ENCODE results near the gene ELOB.

The ELOB gene

DNA sequence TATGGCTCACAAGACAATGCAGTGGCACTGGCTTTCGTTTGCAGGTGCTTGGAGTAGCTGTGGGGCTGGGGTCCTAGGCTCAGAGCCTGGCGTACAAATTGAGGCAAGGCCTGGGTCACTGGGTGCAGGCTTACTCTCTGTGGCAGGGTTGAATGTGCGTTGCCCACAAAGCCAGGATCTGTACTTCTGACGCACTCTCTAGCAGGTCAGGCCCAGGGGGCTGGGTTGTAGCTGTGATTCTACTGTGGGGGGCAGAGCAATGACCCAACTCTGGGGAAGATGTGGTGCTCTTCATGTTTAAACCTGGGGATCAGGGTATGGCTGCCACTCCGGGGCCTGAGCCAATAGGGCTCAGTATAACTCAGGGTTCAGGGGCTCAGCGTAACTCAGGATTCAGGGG lies 33.6 kb upstream of the ELOB start:
- DNase-seq (ENCODE audit: low spot score), result no peak

DNA sequence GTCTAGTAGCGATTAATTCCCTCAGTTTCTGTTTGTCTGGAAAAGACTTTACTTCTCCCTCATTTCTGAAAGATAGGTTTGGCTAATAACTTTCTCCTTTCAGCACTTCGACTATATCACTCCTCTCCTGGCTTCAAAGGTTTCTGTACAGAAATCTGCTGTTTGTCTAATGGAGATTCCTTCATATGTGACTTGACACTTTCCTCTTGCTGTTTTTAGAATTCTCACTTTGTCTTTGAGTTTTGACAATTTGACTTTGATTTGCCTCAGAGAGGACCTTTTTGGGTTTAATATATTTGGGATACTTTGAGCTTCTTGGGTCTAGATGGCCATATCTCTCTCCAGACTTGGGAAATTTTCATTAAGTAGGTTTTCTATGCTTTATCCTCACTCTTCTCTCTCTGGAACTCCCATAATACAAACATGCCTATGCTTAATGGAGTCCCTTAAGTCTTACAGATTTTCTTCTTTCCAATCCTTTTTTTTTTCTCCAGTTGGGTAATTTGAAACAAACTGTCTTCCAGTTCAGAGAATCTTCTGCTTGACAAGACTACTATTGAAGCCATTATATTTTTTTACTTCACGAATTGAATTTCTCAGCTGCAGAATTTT lies 32.2 kb upstream of the ELOB start:
- DNase-seq (ENCODE audit: low spot score), result no peak

DNA sequence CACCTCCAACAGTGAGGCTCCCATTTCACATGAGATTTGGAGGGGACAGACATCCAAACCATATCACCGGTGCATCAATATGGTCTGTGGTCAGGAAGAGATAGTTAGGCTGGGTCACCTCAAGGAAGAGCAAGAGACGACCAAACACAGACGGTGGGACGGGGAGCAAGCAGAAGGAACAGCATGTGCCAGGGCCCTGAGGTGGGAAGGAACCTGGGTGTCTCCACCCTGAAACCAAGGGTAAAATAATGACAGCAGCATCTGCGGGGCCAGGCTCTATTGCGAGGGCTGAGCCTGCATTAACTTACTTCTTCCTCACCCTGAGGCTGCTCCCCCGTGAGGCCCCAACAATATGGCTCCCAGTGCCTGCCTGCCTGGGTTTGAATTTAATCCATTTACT lies 31.1 kb upstream of the ELOB start:
- no peak for DNase-seq (ENCODE audit: low spot score)

- DNase-seq (ENCODE audit: low spot score), result no peak
Observed at GRCh38 chr16:2806286-2806685, 29.2 kb upstream of the ELOB start.

- DNase-seq (ENCODE audit: low spot score), result no peak
Observed at GRCh38 chr16:2804728-2805127, 27.6 kb upstream of the ELOB start.

- DNase-seq (ENCODE audit: low spot score), result no peak
Observed at GRCh38 chr16:2803545-2804195, 26.6 kb upstream of the ELOB start.

GRCh38 chr16:2799859-2800226 lies 22.8 kb upstream of the ELOB start:
- DNase-seq (ENCODE audit: low spot score), result no peak

GRCh38 chr16:2799205-2799858 lies 22.3 kb upstream of the ELOB start:
- no peak for DNase-seq (ENCODE audit: low spot score)

DNA sequence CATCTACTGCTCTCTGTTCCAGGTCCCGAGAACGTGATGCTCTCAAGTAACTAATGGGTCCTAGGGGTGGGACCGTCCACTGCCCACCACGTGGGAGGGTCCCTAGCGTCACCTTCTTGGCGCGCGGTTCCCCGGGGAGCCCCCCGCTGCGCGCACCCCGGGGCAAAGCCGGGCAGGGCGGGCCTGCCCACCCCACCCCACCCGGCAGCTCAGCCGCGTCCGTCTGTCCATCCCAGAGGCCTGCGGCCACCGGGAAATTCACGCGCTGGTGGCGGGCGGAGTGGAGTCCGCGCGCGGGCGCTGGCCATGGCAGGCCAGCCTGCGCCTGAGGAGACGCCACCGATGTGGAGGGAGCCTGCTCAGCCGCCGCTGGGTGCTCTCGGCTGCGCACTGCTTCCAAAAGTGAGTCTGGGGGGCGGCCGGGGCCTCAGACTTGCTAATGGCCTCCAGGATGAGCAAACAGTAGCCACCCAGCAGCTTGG lies 21.7 kb upstream of the ELOB start:
- DNase-seq (ENCODE audit: low spot score), result no peak

GRCh38 chr16:2795395-2796143 lies 18.5 kb upstream of the ELOB start:
- DNase-seq (ENCODE audit: low spot score), result no peak

DNA sequence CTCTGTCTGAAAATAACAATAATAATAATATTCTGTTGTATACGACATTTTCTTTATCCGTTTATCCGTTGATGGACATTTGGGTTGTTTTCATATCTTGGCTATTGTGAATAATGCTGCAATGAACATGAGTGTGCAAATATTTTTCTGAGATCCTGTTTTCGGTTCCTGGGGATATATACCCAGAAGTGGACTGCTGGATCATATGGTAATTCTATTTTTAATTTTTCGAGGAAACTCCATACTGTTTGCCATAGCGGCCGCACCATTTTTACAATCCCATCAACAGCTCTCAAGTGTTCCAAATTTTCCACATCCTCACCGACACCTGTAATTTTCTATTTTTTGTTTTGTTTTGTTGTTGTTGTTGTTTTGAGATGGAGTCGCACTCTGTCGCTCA lies 15.9 kb upstream of the ELOB start:
- no peak for DNase-seq (ENCODE audit: low spot score)

- no peak for DNase-seq (ENCODE audit: low spot score)
Observed at GRCh38 chr16:2791174-2791573, 14.1 kb upstream of the ELOB start.

- no peak for DNase-seq (ENCODE audit: low spot score)
Observed at GRCh38 chr16:2790631-2791030, 13.6 kb upstream of the ELOB start.

DNA sequence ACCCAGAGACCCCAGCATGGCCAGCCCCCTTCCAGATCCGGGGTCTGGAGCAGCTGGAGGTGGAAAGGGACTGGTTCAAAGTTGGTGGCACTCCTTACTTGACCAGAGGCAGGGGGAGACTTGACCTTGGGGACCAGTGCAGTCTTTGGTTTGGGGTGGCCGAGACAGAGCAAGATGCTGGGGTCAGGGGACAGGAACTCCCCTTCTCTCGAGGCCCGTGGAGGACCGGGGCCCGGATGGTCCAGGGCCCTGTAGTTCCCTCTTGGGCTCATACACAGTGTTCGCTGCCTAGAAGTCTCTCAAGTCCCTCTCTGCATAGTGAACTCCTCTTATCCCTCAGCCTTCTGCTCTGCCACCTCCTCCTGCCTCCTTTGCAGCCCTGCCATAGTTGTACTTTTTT lies 10.9 kb upstream of the ELOB start:
- DNase-seq (ENCODE audit: low spot score), result no peak

GRCh38 chr16:2787406-2787805 lies 10.3 kb upstream of the ELOB start, which contains the start of gene PRSS33:
Gene PRSS33, minus strand, starts transcription at chr16:2787560. Its CDS starts 1,013 bp downstream, at chr16:2786547.
- DNase-seq (ENCODE audit: low spot score), result no peak

GRCh38 chr16:2786826-2787151 lies 9.7 kb upstream of the ELOB start:
- no peak for DNase-seq (ENCODE audit: low spot score)

DNA sequence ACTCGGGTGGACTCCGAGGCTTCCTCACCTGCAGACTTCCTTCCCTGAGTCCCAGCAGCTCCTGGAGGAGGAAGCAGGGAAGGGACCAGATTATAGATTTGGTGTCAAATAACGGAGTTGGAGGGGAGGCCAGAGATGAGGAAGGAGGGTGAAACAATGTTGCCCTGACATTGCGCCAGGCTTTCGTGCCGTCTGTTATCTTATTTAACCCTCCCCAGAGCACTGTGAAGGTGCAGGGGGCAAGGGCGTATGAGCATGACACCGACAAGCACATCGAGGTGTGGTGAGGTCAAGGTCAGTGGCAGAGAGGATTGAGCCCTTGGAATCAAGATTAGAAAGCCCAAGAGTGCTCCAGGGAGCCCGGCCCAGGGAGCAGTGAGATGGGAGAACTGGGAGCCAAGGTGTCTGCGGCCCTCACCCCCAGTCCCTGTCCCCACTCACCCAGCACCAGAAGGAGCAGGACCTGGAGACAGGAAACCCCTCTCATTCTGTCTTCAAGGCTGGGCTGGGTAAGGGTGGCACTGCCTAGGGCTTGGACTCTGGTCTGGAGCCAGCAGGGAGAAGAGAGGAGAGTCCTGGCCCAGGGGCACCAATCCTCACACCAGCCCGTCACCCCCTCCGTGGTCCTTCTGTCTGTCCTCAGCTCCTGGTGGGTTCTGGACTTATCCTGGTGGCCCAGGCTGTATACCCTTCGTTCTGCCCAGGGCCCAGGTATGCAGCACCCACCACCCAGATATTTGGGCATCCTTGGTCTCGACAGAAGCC lies 9.2 kb upstream of the ELOB start:
- DNase-seq (ENCODE audit: low spot score), result no peak

DNA sequence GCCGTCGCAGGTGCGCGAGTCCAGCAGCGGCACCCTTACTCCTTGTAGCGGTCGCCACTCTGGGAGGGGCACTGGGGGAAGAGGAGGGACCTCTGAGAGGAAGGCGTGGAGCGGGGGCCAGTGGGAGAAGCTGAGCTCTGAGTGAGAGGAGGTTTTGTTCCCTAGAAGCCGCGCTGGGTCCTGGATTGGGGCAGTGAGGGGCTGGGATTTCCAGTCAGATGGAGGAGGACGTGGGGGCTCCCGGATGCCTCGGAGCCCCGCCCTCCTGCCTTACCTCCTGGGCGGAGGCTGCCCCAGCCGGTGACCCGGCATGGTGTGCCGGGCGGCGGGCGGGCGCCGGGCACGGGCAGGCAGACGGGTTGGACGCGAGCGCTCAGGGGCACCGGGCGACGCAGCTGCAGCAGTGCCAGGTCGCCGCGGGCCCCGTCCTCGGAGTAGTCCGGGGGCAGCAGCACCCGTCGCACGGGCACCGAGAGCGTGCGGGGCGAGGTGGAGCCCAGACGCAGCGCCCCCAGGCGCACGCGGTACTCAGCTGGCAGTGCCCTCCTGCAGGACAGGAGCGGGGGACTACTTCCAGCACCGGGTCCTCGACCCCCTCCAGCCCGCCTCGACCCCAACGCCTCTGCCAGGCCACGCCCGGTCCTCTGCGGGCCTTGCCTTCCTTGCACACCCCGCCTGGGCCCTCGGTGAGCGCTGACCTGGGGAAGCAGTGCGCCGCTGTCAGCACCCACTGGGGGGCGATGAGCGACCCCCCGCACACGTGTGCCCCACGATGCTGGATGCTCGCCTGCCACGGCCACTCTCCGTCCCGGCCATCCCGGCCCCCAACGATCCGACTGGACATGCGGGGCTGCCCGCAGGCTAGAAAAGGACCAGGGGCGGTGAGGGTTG lies 8.3 kb upstream of the ELOB start:
- DNase-seq (ENCODE audit: low spot score), result no peak

DNA sequence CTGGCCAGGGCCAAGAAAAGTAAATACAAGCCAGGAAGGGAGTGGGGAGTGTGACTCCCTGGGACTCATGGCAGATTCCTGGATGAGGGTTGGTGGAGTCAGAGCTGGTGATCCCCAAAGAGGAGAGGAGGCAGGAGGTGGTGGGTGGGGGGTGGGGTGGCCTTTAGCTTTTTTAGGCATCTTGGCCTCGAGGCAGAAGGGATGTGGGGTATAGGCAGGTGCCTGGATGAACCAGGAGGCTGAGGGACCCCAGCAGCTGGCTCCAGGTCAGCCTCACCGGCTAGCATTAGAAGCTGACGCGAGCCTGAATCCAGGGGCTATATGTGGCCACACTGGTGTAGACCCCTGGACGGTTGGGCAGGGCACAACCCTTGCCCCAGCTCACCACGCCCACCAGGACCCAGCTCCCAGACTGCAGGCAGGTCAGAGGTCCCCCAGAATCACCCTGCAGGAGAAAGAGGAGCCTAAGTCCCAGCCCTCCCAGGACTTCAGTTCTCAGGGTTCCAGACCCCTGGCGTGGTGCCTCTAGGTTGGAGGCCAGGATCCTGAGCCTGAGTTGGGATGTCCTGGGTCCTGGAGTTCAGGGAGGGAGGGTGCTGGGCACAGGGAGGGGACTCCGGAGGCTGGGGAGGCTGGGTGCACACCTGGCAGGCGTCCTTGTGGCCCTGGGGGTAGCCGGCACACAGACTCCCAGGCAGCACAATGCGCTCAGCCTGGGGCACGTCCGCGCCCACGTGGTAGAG lies 7.4 kb upstream of the ELOB start:
- DNase-seq (ENCODE audit: low spot score), result no peak

GRCh38 chr16:2783581-2784357 lies 6.7 kb upstream of the ELOB start:
- DNase-seq (ENCODE audit: low spot score), result no peak

All from GM03348 (cell line).